KOPT-K1 (cell line): ENCODE data around the gene TCF7L1.
"Not testable (repeated sequence)": the region's sequence is repeated elsewhere in the genome, so short reads cannot be mapped to it uniquely, and the experiment has no call there.

Source experiments
- H3K27ac ChIP-seq: fragments of 200-600 bp; sonication (generic); 2 replicates; pipeline ENCODE4 v1.5.1; 2016; ENCODE audit warnings: antibody characterized with exemption, mild to moderate bottlenecking, low read depth, low read length; ENCODE audit not compliant: poor library complexity, severe bottlenecking
- H3K36me3 ChIP-seq: fragments of 200-600 bp; sonication (generic); 2 replicates; pipeline ENCODE4 v1.5.1; 2017; ENCODE audit warnings: antibody characterized with exemption, mild to moderate bottlenecking, low read length, moderate library complexity; ENCODE audit not compliant: insufficient read depth
- H3K9me3 ChIP-seq: fragments of 200-600 bp; sonication (generic); 2 replicates; pipeline ENCODE4 v1.5.1; 2017; ENCODE audit warnings: antibody characterized with exemption, low read length, mild to moderate bottlenecking; ENCODE audit not compliant: insufficient read depth, poor library complexity, severe bottlenecking

The TCF7L1 gene

GRCh38 chr2:85325466-85325811, 192.2 kb downstream of the TCF7L1 start:
- H3K36me3 ChIP-seq, result peaks cover 65% of the 10 kb centered on the region
- H3K27ac ChIP-seq, result peak overlapping the region; percentile 97
- H3K9me3 ChIP-seq, result no peaks in the 10 kb centered on the region

- H3K36me3 ChIP-seq, result peaks cover 54% of the 10 kb centered on the region
- H3K9me3 ChIP-seq, result no peaks in the 10 kb centered on the region
- H3K27ac ChIP-seq, result peak overlapping the region; percentile 97
These were observed 193.4 kb downstream of the TCF7L1 start for GRCh38 chr2:85326406-85327159.

- Histone ChIP-seq H3K27ac (peak overlapping the region; percentile 97), H3K9me3 (no peaks in the 10 kb centered on the region), H3K36me3 (peaks cover 46% of the 10 kb centered on the region)
These were observed 194.1 kb downstream of the TCF7L1 start for GRCh38 chr2:85327160-85327821.

- Histone ChIP-seq H3K9me3 (no peaks in the 10 kb centered on the region), H3K27ac (peak within 1 kb of the TSS; percentile 97), H3K36me3 (peaks cover 39% of the 10 kb centered on the region)
These were observed 194.8 kb downstream of the TCF7L1 start, which contains the start of gene TGOLN2 for GRCh38 chr2:85327822-85328617. TGOLN2 (minus strand) TSS chr2:85327989; CDS start chr2:85327962, 27 bp downstream.

- H3K27ac ChIP-seq, result peak overlapping the region; percentile 97
- H3K9me3 ChIP-seq, result no peaks in the 10 kb centered on the region
- H3K36me3 ChIP-seq, result peaks cover 27% of the 10 kb centered on the region
These were observed 196.0 kb downstream of the TCF7L1 start for GRCh38 chr2:85329181-85329651.

- H3K9me3 ChIP-seq, H3K27ac ChIP-seq: not testable (repeated sequence)
- H3K36me3 ChIP-seq, result peaks cover 22% of the 10 kb centered on the region
These were observed 196.5 kb downstream of the TCF7L1 start for GRCh38 chr2:85329701-85330100.

- no peak overlapping the region for H3K27ac ChIP-seq
- H3K36me3 ChIP-seq, result peaks cover 9% of the 10 kb centered on the region
- no peaks in the 10 kb centered on the region for H3K9me3 ChIP-seq
These were observed 197.8 kb downstream of the TCF7L1 start for GRCh38 chr2:85330839-85331636.

GRCh38 chr2:85333877-85334276, 200.7 kb downstream of the TCF7L1 start:
- not testable (repeated sequence) for H3K27ac ChIP-seq, H3K9me3 ChIP-seq, H3K36me3 ChIP-seq

- Histone ChIP-seq H3K27ac (no peak overlapping the region), H3K9me3 (no peaks in the 10 kb centered on the region), H3K36me3 (no peaks in the 10 kb centered on the region)
These were observed 201.7 kb downstream of the TCF7L1 start for GRCh38 chr2:85334928-85335327.

- H3K27ac ChIP-seq, result no peak overlapping the region
- H3K9me3 ChIP-seq, result no peaks in the 10 kb centered on the region
- H3K36me3 ChIP-seq, result peaks cover 24% of the 10 kb centered on the region
These were observed 207.1 kb downstream of the TCF7L1 start for GRCh38 chr2:85340034-85340892.

- H3K36me3 ChIP-seq, result peaks cover 36% of the 10 kb centered on the region
- no peaks in the 10 kb centered on the region for H3K9me3 ChIP-seq
- H3K27ac ChIP-seq, result no peak overlapping the region
These were observed 208.3 kb downstream of the TCF7L1 start for GRCh38 chr2:85341269-85342029.

- H3K9me3 ChIP-seq, result no peaks in the 10 kb centered on the region
- H3K36me3 ChIP-seq, result peaks cover 43% of the 10 kb centered on the region
- no peak overlapping the region for H3K27ac ChIP-seq
These were observed 209.0 kb downstream of the TCF7L1 start for GRCh38 chr2:85342156-85342555.

- not testable (repeated sequence) for H3K9me3 ChIP-seq, H3K27ac ChIP-seq
- H3K36me3 ChIP-seq, result peaks cover 52% of the 10 kb centered on the region
These were observed 210.2 kb downstream of the TCF7L1 start for GRCh38 chr2:85343207-85343895.
